Spinal cord (tissue), 10 donors: ENCODE data around the gene GIT1. TPM values are rescaled to one million over a fixed set of nuclear protein-coding genes. Genes with fewer than 3 reads are reported as not detected.

Experiments
- DNase-seq, 6 donors: peaks; one replicate each; pipeline versions ENCODE4 v3.0.0 to v3.0.0-alpha.2; 2013 to 2015; ENCODE audit warnings: low spot score in 6 of 6, low read depth in 4 of 6
- H3K27ac ChIP-seq: one replicate; pipeline ENCODE4 v1.5.1; 2013; ENCODE audit warnings: low read depth, low read length, control low read depth
- H3K27me3 ChIP-seq: one replicate; pipeline ENCODE4 v1.6.1; 2013; ENCODE audit warnings: low read length; ENCODE audit not compliant: control insufficient read depth, insufficient read depth
- H3K36me3 ChIP-seq: one replicate; pipeline ENCODE4 v1.6.1; 2013; ENCODE audit warnings: low read length; ENCODE audit not compliant: control insufficient read depth, insufficient read depth
- H3K4me1 ChIP-seq: one replicate; pipeline ENCODE4 v1.6.1; 2013; ENCODE audit warnings: low read length; ENCODE audit not compliant: control insufficient read depth, insufficient read depth
- H3K4me3 ChIP-seq: one replicate; pipeline ENCODE4 v1.5.1; 2013; ENCODE audit warnings: low read depth, low read length, control low read depth
- H3K9me3 ChIP-seq: one replicate; pipeline ENCODE4 v1.6.1; 2013; ENCODE audit warnings: low read length; ENCODE audit not compliant: control insufficient read depth, insufficient read depth
- WGBS: methylation state at CpG from one replicate; pipeline ENCODE4 v1.1.5; 2013; ENCODE audit warnings: missing lambda C conversion rate; ENCODE audit not compliant: insufficient coverage; 5-methylcytosine and 5-hydroxymethylcytosine counted together
- polyA plus RNA-seq, 2 donors: library from polyadenylated mRNA; unstranded; fragments of 120-200 nt; gene quantifications; one replicate each; pipeline ENCODE4 v1.2.1, GENCODE V29; 2013; ENCODE audit not compliant: insufficient read length in 2 of 2
- total RNA-seq, 2 donors: library from RNA; depleted of rRNA in 1 of 2; stranded (reverse); fragments of 120-200 nt in 1 of 2; fragments of >200 nt in 1 of 2; gene quantifications; one replicate each; pipeline versions ENCODE4 v1.2.3 to v1.2.4, GENCODE V29; 2013 to 2014
- donor health status: healthy.

GIT1 gene
- total and polyA plus RNA-seq, 4 donors: 23.3 to 90.3 (median 62.8) TPM

DNA sequence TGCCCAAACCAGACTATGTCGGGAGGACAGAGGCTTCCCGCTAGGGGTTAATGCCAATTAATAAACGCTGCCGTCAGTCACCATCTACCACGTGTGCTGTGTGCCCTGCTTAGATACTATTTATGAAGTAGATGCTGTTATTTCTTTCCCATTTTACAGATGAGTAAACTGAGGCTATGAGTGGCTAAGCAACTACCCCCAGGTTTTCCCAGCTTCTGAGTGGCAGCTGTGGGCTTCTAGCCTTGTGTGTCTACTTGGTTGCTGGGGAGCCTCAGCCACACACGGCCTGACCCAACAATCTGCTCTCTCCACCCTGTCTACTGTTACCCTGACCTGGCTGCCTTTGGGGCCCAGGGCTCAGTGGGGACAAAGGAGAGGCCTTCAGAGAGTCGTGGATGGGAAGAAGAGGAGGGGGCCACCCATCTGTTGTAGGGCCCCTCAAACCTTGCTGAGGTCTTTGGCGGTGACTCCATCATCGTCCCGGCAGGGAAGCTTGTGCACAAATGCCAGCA is 7.1 kb downstream of the GIT1 start:
- Histone ChIP-seq H3K4me3 (no peak overlapping the region), H3K27me3 (no peaks in the 10 kb centered on the region), H3K36me3 (peaks cover 79% of the 10 kb centered on the region), H3K9me3 (no peaks in the 10 kb centered on the region), H3K4me1 (peaks cover 84% of the 10 kb centered on the region), H3K27ac (no peak overlapping the region)
- DNase-seq: no peak
- 57% methylated on average over 4 of the region's 10 CpGs for WGBS

DNA sequence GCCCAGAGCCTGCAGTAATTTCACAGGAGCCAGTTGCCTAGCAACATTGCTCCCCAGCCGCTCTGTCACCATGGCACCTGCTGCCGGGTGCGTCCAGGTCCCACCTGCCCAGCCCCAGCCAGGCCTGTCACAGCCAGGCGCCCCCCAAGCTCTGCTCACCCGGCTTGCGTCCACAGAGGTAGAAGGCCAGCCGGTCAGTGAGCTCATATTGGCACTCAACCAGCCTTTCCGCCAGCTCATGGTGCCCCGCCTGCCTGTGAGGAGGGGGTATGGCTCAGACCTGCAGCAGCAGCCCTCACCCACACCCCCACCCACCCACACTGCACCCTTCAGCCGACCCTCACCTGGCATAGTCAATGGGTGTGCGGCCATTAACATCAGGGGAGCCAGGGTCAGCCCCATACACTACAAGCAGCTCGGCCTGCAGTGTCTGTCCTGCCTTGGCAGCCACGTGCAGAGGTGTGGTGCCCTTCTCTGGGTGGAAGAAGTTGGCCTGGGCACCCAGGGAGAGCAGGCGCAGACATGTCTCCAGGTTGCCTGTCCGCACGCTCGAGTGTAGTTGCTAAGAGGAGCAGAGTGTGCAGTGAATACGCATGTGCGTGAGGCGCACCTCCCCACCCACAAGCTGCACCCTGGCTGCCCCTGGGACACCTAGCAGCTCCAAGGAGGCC is 7.7 kb downstream of the GIT1 start:
- peak in 2 of 6 donors; percentile 29 to 34 for DNase-seq
- H3K4me1 ChIP-seq: peaks cover 84% of the 10 kb centered on the region
- H3K36me3 ChIP-seq: peaks cover 81% of the 10 kb centered on the region
- no peak overlapping the region for H3K27ac ChIP-seq
- 55% methylated on average over 9 of the region's 20 CpGs for WGBS
- H3K27me3 ChIP-seq: no peaks in the 10 kb centered on the region
- no peak overlapping the region for H3K4me3 ChIP-seq
- H3K9me3 ChIP-seq: no peaks in the 10 kb centered on the region

DNA sequence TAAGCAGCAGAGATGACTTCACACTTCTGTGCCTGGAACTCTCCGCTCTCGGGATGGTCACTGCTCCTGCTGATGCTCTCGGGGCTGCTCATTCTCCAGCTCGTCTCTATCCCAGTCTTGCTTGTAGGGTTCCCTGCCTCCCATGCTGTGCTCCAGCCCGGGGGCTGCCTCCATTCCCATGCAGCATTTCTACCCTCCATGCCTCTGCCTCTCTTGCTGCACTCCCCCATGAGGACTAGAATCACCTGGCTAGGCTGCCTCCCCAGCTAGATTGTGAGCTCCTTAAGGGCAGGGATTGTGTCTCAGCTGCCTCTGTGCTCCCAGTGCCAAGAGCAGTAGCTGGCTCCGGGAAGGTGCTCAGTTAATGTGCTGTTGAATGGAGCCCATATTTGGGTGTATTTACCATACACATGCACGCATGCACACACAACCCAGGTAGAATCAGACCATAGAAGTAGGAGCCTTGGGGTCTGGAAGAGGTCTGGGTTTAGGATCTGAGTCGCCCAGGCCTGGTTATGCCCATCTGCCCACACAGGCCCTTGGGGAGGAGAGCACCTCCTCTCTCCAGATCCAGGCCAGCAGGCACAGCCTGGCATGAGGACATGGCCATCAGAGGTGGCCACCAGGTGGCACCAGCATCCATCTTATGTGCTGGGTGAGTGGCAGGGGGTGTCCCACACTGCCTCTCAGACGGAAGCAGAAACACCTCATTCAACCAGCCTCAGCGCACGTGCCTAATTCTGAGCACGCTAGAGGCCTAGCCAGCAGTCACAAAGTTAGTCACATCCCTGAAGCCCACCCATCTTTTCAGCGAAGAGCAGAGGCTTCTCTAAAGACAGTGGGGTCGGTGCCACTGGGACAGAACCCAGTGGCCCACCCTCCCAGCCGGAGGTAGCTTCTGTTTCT is 9.3 kb downstream of the GIT1 start:
- Histone ChIP-seq H3K9me3 (no peaks in the 10 kb centered on the region), H3K4me1 (peaks cover 74% of the 10 kb centered on the region), H3K4me3 (no peak overlapping the region), H3K27me3 (no peaks in the 10 kb centered on the region), H3K36me3 (peaks cover 94% of the 10 kb centered on the region), H3K27ac (peak overlapping the region; percentile 25)
- WGBS: 91% methylated on average over 6 of the region's 15 CpGs
- peak in 2 of 6 donors; percentile 91 to 92 for DNase-seq

DNA sequence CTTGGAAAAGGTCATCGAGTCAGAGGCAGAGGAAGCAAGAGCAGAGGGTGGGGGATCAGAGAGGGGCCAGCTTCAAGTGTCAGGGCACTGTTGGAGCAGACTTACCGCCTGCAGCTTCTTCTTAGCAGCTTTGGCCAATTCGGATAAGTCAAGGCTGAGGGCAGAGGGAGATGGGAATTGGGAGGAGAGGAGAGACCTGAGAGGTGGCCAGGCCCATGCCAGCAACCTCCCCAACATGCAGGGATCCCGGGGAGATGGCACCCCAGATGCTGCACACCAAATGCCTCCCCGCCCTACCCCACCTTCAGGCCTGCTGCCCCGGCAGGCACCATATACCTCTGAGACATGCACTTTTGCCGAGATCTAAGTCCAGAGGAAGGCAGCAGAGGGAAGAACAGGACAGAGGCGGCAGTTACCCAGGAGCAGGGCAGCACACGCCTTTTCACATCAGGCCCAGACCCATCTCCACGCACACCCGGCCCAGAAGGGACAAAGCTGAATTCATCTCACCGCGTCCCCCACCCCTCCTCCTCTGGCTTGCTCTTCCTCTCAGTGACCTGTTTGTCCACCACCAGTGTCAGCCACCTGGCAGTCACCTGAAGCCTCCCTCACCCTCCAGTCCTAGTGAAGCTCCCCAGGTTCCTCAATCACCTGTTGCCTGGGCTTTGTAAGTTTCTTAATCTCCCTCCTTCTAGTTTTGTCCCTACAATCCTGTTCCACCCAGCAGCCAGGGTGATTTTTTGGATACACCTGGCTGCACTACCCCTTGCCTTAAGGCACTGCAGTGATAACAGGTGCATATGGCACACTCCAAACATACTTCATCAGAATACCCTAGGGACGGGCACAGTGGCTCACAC is 10.6 kb downstream of the GIT1 start:
- Histone ChIP-seq H3K9me3 (no peaks in the 10 kb centered on the region), H3K27me3 (no peaks in the 10 kb centered on the region), H3K4me3 (no peak overlapping the region), H3K27ac (peak overlapping the region; percentile 10), H3K4me1 (peaks cover 68% of the 10 kb centered on the region), H3K36me3 (peaks cover 99% of the 10 kb centered on the region)
- 89% methylated on average over 14 of the region's 14 CpGs for WGBS
- DNase-seq: no peak

DNA sequence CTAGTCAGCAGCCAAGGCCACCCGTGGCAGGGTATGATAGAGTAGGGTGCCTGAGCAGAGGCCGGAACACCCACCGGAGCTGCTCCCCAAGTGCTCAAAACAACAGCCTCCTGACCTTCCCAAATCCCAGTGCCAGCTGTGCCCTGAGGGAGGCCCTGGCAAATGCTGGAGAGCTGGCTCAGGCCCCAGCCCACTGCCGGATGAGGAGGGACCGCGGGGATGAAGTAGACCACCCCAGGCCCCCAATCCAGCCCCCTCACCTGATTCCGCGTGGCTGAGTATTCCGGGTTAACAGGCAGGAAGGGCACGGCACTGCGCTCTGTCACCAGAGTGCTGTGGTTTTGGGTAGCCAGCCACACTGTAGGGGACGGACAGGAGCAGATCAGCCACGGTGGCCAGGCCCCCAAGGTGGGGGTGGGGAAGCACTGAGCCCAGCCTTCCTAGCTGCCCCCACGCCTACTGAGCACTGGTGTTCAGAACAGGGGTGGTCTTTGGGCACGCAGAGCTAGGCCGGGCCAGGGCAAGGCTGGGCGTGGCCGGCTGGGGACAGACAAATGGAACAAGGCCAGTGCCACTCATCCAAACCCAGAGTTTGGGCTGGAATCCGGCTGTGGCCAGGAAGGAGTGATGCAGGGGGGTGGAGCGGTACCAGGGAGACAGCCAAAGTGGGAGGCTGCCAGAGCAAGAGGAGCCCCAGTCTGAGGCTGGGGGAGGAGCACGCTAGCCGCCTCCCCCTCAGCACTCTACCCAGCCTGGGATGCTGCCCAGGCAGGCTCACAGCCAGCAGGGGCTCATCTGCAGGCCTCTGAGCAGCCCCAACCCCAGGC is 11.8 kb downstream of the GIT1 start:
- H3K9me3 ChIP-seq: no peaks in the 10 kb centered on the region
- peak in 2 of 6 donors; percentile 39 to 86 for DNase-seq
- peaks cover 97% of the 10 kb centered on the region for H3K36me3 ChIP-seq
- H3K4me3 ChIP-seq: no peak overlapping the region
- WGBS: 67% methylated on average over 15 of the region's 22 CpGs
- no peaks in the 10 kb centered on the region for H3K27me3 ChIP-seq
- H3K27ac ChIP-seq: peak overlapping the region; percentile 64
- H3K4me1 ChIP-seq: peaks cover 67% of the 10 kb centered on the region

DNA sequence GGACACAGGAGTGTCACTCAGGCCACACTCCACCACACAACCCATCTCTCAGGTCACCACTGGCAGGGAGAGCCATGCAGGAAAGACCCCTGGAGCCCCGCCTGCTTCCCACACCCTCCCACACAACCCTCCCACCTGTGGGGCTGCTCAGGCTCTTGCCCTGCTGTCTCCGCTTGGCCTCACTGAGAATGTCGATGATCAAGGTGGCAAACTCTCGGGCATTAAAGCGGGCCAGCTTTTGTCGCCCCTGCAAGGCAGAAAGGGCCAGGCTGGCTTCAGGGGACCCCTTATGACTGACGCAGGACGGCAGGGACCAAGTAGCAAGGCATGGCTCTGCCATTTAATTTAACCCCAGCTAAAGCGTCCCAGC is 12.5 kb downstream of the GIT1 start:
- Histone ChIP-seq H3K27me3 (no peaks in the 10 kb centered on the region), H3K36me3 (peaks cover 96% of the 10 kb centered on the region), H3K9me3 (no peaks in the 10 kb centered on the region), H3K27ac (no peak overlapping the region), H3K4me1 (peaks cover 67% of the 10 kb centered on the region), H3K4me3 (no peak overlapping the region)
- DNase-seq: no peak
- WGBS: 96% methylated on average over 8 of the region's 9 CpGs

DNA sequence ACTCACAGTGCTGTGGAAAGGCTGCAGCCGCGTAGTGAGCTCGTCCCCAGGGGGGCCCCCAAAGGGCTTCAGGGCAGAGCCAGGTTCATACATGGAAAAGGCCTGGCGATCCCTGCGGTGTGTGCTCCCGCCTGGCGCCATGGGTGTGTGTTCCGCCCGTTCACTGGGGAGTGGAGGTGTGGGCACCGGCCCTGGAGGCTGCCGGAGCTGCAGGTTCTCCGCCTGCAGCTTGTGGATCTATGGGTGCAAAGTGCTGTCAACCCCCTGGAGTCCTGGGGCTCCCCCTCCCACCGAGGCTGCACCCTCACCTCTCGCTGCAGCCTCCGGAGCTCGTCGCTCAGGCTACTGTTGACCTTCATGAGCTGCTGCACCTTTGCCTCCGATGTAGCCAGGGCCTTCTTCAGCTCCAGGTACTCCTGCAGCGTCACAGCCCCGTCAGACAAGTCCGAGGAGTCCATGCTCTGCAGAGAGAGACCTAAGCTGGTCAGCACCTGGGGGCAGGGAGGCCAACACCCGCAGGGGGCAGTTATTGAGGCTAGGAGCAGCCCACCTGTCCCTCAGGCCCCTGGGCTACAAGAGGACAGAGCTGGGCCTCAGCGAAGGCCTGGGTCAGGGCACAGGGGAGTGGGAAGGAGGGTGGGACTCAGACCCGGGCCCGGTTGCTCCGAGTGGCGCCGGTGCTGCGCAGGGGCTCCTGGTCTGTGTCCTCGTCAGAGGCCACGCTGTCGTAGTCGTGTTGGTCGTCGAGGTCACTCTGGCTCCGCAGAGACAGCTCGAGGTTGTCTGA is 13.0 kb downstream of the GIT1 start:
- Histone ChIP-seq H3K36me3 (peaks cover 95% of the 10 kb centered on the region), H3K27ac (no peak overlapping the region), H3K9me3 (no peaks in the 10 kb centered on the region), H3K4me1 (peaks cover 67% of the 10 kb centered on the region), H3K27me3 (no peaks in the 10 kb centered on the region), H3K4me3 (no peak overlapping the region)
- DNase-seq: no peak
- 94% methylated on average over 37 of the region's 37 CpGs for WGBS

DNA sequence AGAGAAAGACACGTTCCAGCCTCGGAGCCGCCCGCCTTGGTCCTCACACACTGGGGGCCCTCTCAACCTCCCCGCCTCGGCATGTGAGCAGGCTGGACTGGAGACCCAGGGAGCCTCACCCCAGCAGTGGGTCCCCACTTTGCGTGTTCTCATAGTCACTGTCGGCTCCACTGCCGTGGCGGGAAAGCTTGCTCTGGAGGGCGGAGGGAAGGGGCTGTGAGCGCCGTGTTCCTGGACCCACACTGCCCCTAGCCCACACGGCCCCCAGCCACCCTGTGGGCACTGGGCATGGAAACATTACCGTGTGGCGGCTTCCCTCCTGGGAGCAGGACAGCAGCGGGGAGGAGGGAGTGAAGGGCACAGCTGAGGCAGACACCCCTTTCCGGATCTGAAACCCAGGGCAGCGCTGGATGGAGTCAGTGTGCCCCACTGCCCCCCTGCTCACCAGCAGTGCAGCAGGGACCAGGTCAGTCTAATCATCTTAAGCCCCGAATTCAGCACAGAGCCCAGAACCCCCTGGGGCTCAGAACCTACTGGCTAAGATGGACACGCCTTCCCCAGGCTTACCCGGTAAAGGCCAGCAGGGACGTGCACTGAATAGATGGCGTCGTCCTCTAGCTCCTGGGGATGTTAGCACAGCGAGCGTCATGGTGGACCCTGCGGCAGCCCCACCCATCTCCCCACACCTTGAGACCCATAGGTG is 13.8 kb downstream of the GIT1 start:
- H3K9me3 ChIP-seq: no peaks in the 10 kb centered on the region
- DNase-seq: no peak
- H3K4me1 ChIP-seq: peaks cover 61% of the 10 kb centered on the region
- H3K27me3 ChIP-seq: no peaks in the 10 kb centered on the region
- peaks cover 88% of the 10 kb centered on the region for H3K36me3 ChIP-seq
- H3K4me3 ChIP-seq: no peak overlapping the region
- no peak overlapping the region for H3K27ac ChIP-seq
- WGBS: 90% methylated on average over 23 of the region's 28 CpGs
